ENCODE data around the gene MEIS2.

The MEIS2 gene

DNA sequence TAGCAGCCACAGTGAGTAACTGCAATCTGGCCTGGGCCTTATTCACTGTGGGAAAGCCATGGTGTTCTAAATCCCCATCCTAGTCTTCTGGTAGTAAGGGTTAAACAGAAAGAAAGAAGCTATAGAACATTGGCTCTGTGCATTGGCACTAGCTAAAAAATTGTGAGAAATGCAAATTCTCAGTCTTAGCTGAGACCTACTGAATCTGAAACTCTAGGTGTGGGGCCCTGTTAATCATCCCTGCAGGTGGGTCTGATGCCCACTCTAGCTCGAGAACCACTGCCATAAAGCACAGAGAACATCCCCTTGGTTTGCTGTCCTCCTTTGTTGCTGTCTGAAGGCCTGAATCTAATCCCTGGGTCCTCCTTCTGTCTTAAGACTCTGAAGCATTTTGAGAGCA lies 59.3 kb downstream of the MEIS2 start:
- DNase-seq (ENCODE audit: low read depth in 1 of 2, low spot score in 1 of 2): no peak

DNA sequence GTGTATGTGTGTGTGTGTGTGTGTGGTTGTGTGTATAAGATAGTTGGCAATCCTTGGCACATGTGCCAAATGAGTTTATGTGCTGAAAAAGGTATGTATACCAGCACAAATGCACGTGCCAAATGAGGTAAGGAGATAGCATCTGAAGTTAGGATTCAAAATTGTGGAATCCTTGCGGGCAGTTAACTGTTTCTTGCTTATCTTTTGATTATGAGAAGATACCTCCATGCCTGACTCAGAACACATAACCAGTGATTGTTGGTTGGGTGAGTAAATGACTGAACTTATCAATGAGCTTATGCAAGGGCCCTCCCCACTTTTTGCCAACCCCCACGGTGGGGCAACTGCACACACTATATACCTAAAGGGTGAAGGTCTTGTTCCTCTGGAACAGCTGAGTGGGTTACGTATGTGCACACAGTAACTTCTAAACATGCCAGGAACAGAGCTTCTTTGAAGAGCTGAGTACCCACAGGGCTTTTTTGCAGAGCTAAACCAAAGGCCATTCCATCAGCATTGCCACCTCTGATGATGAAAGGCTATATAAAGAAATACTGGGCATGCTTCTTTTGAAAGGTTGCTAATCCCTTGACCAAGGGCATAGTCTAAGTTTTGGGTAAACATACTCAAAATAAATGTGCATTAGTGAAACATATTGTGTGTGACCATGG lies 60.1 kb downstream of the MEIS2 start:
- no peak for DNase-seq (ENCODE audit: low read depth in 1 of 2, low spot score in 1 of 2)

DNA sequence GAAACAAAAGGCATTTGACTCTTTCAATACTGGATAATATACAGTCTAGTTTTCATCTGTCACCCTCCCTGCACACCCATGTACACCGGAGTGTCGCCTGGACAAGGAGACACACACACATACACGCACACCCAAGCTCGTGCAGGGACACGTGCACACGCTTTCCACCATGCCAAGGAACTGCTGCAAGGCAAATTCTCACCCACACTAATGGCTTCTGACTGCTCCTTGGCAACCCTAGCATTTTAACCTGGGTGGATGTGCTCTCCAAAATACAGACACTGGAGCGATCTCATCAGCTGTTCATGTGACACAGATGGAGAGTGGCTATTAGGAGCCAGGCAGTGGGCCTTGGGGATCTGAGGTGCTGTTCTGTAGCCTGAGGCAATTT lies 61.6 kb downstream of the MEIS2 start:
- DNase-seq (ENCODE audit: low read depth in 1 of 2, low spot score in 1 of 2): no peak

DNA sequence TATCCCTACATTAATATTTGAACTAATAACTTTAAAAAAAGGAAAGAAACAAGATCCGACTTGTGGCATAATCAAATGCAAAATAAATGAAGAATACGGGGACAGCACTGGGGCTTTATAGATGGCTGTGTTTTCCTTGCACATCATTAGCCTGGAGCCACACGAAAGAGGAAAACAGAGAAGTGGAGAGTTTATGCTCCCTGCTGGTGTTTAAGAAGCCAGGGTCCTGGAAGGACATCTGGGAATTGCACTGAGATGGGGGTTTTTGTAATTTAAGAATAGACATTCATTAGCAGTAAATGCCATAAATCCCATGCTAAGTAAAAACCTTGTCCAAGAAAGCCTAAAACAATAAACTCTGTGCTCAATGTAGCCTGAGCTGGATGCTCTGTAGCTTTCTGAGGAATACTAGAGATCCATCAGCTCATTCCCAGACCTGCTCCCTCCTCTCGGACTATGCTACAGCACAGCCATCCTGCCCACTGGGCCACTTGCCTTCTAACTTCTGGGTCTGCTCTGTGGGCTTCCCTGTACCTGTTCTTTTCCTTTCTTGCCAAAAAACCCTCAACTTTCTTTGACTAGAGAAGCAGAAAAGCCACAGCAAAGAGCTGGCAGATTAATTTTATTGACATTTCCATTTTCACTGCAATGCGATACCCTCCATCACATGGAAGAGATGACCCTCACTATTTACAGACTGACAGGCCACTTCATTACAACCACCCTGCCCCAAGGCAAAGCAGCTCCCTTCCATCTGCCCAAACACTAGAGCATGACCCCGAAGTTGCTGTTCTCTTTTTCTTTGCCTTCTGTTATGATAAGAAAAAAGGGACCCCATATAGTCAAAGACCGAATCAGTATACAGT lies 62.3 kb downstream of the MEIS2 start:
- no peak for DNase-seq (ENCODE audit: low read depth in 1 of 2, low spot score in 1 of 2)

DNA sequence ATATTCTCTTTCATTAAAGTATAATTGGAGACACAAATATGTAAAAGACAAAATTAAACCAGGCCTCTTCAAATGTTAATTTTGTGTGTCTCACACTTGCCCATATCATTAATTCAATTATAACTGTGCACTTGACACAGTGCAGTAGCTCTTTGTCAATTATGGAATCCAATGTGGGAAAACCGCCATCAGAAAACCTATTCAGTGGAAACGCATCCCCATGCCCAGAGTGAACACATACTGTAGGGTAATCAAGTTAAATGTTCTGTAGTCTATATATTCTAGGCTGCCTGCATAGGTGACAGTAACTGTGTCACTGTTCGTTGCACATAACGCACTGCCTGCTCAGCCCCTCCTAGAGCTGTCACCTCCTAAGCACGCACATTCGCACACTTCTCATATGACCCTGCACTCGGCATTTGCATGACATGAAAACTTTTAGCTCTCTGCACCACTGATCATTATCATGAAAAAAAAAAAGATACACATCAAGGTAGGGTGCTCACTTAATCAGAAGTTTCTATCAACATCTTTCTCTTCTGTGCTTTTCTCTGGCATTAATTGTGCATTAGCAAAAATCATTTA lies 63.2 kb downstream of the MEIS2 start:
- no peak for DNase-seq (ENCODE audit: low read depth in 1 of 2, low spot score in 1 of 2)

DNA sequence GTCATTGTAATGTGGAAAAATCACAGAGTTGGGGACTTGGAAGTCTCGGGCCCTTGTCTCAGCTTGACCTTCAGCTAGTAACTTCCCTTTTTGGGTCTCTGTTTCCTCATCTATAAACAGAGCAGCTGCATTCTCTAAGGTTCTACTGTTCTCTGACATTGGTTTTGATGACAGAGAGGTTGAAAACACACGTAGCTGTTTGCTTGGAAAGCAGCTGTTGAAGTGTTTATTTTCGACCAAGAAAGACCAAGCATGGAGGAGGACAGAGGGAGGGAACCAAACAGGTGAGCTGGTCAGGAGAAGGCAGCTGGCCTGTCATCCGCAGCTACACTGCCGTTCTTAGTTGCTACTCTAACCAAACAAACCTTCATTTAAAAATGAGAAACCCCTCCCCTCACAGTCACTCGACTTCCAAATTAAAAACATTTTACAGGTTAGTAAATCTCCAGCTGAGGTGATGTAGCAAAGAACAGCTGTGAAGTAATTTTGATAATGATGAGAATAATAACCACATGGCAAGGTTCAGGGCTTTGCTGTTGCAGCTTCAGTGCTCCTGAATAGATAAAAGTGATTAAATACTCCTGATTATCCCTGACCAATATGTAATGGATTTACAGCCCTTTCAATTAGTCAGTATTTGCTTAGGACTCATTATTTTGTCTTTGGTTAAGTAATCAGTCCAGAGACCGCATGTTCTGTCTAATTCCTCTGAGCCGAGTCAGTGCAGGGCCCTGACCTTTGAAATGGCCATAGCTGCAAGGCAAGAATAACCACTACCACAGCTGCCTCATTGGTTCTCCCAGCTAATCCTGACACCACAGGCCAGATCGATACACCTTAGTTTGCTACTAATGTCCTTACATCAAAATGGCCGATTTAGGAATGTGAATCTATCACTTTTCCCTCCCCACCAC lies 65.3 kb downstream of the MEIS2 start:
- DNase-seq (ENCODE audit: low read depth in 1 of 2, low spot score in 1 of 2): no peak

DNA sequence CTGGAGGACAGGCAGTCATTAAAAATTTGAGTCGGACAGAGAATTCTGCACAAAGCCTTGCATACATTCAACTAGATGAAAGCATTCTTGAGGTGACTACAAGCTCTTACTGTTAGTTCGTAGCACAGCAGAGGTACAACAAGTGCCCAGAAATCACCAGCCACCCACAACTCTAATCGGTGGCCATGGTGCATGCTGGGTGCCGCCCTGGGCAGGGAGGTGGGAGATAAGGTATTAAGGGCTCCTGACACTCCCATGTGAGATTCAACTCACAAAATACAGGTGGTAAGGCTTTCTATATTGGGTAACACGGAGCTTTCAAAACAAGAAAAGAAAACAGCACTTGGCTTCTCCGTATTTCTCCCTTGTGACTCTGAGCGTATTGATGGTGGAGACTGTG lies 66.0 kb downstream of the MEIS2 start:
- DNase-seq (ENCODE audit: low read depth in 1 of 2, low spot score in 1 of 2): no peak

DNA sequence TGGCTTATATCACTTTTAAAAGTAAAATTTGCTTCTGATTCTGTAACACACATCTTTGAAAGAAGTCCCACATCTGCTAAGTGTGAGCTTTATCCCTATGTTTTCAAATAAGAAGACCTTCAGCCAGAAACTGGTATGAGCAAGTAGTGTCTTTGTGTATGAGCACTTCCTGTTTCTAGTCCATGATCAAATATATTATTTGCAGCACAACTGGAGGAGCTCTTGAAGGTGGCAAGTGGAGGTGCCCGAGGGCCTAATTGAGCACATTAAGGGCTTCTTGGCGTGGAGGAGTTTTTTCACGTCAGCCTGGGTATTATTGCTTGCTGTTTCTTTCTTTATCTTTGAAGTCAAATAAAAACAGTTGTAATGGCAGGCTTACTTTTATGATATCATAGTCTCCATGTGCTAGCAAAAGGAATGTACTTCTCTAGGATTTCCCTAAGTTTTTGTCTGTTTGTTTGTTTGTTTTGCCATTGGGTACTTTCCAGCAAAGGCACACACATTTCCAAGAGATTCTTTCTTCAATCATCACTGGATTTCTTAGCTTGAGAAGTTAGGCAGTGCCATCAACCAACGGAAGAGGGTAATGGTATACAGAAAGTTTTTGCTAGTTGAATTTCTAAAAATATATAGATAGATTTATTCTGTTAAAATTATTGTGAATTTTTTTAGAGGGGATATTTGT lies 68.1 kb downstream of the MEIS2 start:
- no peak for DNase-seq (ENCODE audit: low read depth in 1 of 2, low spot score in 1 of 2)

DNA sequence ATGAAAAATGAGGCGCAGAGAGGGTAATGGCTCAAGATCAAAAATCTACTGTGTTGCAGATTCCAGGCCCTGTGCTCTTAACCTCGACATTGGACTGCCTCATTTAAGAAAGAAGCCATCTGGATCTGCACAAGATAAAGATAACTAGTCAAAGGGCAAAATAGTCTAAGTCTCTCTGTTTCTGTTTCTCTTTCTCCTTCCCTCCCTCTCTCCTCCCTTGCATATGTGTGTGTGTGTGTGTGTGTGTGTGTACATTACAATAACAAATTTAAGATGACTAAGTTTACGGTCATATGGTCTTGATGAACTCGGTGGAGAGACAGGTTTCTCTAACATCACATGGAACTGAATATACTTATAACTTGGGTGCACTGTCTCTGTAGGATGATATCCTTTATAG lies 69.2 kb downstream of the MEIS2 start:
- DNase-seq (ENCODE audit: low read depth in 1 of 2, low spot score in 1 of 2): no peak

DNA sequence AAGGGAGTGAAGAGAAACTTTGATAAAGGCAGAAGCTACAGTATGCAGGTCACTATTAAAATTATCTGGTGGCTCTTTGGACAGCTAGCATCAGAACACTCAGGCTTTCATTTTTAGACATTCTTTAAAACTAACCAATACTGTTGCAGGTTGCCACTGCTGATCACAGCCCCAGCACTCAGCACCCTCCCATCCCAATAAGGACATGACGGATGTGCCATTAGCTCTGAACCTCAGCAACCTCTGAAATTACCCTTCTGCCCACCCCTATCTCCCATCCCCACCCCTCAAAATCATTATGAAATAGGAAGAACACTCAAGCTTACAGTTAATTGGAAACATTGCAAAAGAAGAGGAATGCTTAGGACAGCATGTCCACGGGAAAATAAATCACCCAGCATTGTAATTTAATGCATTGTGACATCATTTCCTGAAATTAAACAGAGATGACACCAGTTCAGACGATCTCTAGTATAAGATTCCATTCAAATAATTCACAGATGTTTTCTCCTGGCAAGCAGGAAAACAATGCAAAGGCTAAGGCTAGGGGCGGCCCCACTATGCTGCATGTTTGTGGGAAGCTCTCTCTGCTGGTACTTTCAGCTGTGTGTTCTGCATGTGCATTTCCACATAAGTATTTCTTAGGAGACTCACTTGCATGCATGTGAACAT lies 71.6 kb downstream of the MEIS2 start:
- no peak for DNase-seq (ENCODE audit: low read depth in 1 of 2, low spot score in 1 of 2)

DNA sequence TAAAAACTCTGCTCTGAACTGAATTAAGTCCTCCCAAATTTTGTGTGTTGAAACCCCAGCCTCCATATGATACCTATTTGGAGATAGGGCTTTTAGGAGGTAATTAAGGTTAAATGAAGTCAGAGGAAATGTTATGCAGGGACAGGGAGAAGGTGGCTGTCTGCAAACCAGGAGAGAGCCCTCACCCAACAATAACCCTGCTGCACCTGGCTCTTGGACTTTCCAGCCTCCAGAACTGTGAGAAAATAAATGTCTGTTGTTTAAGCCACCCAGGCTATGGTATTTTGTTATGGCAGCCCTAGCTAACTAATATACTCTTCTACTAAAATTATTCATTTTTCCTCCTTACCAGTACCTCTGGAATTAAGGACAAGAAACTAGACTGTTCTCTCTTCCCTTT lies 79.5 kb downstream of the MEIS2 start:
- no peak for DNase-seq (ENCODE audit: low read depth in 1 of 2, low spot score in 1 of 2)

DNA sequence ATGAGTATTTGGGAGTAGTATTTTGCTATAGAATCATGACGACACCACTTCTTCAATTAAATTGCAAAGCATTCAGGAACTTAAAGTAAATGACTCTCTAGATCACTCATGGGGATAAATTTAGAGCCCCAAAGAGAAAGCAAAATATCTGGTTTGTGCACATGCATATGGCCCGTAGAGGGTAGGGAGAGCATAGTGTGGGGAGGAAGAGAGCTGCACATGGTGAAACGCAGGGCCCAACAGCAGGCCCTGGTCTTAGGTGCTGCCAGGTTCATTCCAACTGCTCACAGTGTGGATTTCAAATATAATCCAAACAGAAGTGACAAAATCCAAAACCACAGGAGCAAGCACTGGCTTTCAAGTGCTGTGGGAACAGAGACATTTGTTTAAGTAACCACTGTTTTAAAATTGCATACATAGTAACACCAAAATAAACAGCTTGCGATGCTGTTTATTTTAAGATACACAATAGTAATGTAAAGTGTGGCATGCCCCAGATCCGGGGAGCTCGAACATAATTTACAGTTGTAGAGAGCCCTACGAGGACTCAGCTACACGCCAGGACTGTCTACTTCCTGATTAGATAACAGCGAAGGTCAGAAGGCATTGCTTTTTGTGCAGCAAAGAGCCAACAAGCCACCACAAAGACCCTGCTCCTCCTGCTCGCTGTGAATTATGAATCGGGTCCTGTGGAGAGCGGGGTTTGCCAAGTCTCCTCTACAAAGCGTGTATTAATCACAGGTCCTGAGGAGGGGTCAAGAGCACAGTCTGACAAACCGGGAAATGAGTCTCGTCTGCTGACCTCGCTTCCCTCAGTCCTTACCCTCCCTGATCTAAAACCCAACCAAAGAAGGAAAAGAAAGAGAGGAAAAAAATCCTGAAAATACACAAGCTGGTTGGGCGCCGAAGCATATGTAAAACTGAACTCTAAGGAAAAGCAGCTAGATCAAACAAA lies 80.6 kb downstream of the MEIS2 start:
- no peak for DNase-seq (ENCODE audit: low read depth in 1 of 2, low spot score in 1 of 2)

DNA sequence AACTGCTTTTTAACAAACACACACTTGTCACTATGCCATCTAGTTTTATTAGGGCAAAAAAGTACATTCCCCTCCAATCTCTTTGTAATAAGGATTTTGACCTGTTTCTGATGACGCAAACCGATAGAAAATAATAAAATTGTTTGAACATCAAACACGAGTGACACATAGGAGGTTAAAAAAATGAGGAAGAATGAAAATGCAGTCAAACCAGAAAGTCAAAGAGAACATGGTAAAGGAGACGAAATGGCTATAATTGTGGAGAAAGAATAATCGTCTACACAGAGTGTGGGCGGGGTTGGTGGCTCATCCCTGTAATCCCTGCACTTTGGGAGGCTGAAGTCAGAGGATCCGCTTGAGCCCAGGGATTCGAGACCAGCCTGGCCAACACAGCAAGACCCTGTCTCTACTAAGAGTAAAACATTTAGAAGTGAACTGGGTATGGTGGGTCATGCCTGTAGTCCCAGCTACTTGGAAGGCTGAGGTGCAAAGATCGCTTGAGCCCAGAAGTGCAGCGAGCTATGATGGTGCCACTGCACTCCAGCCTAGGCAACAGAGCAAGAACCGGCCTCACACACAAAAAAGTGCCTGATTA lies 83.2 kb downstream of the MEIS2 start:
- DNase-seq (ENCODE audit: low read depth in 1 of 2, low spot score in 1 of 2): no peak

DNA sequence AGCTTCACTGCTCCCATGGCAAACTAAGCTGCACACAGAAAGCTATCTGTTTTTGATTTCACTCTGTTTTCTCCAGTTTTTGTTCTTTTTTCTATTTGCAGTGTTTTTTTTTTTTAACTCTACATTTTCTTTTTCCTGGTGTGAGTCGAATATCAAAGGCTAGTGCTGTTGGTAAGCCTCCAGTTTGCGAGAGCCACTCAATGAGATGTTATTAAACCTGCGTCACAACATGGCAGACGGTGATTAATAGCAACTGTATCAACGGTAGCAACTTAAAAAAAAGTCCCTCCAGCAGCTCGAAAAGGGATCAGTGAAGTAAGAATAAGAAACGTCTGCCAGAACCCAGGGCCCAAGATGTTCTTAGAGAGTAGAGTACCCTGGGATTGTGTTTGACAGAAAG lies 84.1 kb downstream of the MEIS2 start:
- DNase-seq (ENCODE audit: low read depth in 1 of 2, low spot score in 1 of 2): no peak

DNA sequence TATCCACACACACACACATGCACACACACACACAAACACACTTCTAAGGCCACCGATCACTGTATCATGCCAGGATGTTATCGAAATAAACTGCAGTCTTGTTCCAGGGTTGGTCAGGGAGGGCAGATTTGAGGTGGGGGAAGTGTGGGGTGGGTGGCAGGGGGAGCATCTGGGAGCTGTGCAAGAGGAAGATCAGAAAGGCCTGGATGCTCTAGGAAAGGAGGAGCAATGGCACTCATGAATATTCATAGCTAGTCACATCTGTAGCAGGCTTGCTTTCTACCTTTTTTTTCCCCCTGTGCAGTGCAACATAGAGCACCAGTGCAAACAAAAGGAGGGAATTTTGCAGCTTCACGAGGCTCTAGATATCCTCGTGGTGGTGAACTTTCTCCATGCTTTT lies 84.9 kb downstream of the MEIS2 start:
- no peak for DNase-seq (ENCODE audit: low read depth in 1 of 2, low spot score in 1 of 2)

DNA sequence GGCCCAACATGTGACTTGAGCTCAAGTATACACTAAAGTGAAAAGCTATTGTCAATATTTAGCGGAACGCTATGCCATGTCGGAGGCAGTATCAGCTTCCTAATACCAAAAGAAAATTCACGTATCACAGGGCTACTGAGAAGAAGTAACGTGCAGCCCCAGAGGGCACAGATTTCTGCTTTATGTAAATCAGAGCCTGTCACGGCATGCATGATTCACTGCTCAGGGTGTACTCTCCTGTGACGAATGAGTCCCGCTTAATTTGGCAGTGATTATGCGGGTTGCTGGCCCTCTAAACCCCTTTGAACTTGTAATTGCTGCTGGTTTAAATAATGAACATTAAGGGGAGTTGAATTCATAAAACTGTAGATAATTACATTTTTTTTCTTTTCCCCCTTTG lies 85.3 kb downstream of the MEIS2 start:
- DNase-seq (ENCODE audit: low read depth in 1 of 2, low spot score in 1 of 2): no peak

DNA sequence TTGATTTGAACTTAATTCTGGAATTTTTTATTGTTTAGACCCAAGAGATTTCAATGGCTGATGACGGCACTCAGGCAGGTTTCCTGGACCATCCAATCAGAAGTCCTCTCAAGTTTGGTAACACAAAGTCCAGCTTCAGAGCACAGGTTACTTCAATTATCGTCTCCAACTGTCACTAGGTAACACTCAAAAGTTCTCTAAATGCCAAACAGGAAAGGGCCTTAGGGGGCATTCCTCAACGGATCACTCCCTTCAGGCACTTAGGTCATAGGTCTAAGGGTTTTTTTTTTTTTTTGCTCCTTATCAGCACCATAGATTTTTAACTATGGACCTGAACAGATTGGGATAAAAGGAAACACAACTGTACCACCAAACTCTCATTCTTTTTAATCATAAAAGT lies 85.8 kb downstream of the MEIS2 start:
- no peak for DNase-seq (ENCODE audit: low read depth in 1 of 2, low spot score in 1 of 2)

DNA sequence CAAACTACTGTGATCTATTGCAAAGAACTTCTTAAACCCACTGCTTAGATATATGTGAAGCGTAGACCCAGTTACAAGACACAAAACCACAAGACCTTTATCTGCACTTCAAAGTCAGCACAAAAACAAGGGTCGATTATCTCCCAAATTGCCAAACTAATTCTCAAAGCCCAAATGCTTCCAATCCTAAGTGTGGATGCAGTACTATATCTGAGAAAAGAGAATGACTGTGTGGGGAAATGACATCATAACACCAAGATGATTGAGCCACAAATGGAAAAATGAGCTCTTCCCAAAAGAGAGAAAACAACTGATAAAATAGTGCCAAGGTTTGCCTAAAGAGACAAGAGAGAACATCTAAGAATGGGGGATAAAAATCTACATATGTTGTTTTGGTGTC lies 86.2 kb downstream of the MEIS2 start:
- DNase-seq (ENCODE audit: low read depth in 1 of 2, low spot score in 1 of 2): no peak

DNA sequence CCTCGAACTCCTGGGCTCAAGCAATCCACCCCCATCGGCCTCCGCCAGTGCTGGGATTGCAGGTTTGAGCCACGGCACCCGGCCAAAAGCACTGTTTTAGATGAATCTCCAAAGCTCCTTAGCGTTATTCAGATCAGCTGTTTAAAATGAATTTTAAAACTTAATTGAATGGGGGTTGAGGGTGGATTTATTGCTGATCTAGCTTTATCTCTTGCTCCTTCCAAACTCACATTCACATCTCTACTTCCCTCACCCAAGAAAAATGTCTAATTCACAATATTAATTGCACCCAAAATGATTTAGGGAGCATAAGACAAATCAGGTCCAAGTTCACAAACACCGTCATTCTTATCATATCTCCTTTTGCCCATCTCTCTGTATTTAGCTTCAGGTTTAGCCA lies 89.8 kb downstream of the MEIS2 start:
- no peak for DNase-seq (ENCODE audit: low read depth in 1 of 2, low spot score in 1 of 2)
